Measurements from ENCODE around the gene BTN1A1.

Gene BTN1A1

GRCh38 chr6:26556263-26557070 is 56.4 kb downstream of the BTN1A1 start:
- no peak overlapping the region for H3K4me3 ChIP-seq (replicated peaks; ENCODE audit: insufficient read depth, low read length)
- H3K27me3 ChIP-seq (ENCODE audit: insufficient read depth, poor library complexity, severe bottlenecking), result no peaks in the 10 kb centered on the region
- peak in 1 of 2 experiments; percentile 17 for DNase-seq (ENCODE audit: low read depth in 1 of 2, low spot score in 1 of 2)
- TF ChIP-seq REST (IDR thresholded peaks at IDR 0.05; ENCODE audit: insufficient replicate concordance, low read depth) (no peak), POLR2AphosphoS5 (IDR thresholded peaks at IDR 0.05; ENCODE audit: low read depth) (no peak), SPI1 (IDR thresholded peaks at IDR 0.05; ENCODE audit: borderline replicate concordance, low read depth) (no peak), CTCF (IDR thresholded peaks at IDR 0.05; ENCODE audit: insufficient read depth, low read length) (no peak)
- no peak overlapping the region for H3K27ac ChIP-seq (replicated peaks)

Measured in HL-60 (cell line).